ENCODE data around the gene URM1.

The URM1 gene

DNA sequence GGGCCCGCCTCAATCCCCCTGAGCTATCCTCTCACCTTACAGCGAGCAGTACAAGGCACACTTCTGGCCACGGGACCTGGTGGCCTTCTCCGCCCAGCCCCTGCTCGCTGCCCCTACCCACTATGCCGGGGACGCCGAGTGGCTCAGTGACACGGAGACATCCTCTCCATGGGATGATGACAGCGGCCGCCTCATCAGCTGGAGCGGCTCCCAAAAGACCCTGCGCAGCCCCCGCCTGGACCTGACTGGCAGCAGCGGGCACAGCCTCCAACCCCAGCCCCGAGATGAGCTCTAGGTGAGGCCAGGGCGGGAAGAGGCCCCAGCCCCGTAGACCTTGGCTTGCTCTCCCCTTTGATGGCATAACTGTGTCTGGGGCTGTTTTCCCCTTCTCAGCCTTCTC, 64.4 kb downstream of the URM1 start:
- no peak for DNase-seq

DNA sequence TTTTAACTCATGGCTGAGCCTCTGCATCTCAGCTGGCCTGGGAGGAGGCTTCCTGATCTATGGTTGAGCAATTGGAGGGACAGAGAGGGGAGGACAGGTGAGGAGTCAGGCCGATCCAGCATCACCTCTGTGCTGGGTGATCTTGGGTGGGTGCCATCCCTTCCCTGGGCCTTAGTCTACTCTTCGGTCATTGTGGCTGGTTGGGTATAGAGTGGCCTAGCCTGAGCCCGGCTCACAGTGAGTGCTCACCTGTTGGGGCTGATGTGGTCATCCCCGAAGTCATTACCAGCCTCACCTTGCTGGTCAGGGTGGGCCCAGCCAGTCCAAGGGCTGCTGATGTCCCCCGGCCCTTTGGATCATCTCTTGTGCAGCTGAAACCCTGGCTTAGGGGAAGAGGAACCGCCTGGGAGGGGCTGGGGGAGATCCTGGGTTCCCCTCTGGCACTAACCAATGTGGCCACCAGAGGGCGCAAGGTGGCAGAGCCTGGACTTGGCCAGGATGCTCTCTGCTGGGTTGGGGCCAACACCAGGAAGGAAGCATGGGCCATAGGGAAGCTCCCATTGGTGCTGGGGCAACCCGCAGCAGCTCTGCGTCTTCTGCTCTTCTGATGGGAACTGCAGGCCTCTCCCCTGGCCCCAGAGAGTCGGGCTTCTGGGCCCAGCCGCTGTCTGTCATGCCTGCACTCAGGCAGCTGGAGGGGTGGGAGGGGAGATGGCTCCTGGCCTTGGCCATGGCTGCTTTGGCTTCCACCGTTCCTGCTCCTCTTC, 67.4 kb downstream of the URM1 start:
- DNase-seq: peak; percentile 50 to 77 (median 68)

DNA sequence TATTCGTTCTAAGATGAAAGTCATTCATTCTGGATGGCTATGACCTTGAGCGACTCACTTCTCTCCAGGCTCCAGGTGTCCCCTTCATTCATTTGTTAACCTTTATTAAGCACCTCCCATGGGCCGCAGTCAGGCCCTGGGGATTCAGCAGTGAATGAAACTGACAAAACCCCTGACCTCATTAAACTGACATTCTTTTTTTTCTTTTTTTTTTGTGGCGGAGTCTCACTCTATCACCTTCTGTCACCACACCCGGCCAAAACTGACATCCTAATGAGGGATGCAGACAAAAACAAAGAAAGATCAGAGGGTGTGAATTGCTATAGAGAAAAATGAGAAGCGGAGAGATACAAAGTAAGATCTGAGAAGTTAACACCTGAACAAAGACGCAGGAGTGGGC, 68.1 kb downstream of the URM1 start:
- peak in 1 of 5 experiments; percentile 27 for DNase-seq
